Calu3 (cell line): Measurements from ENCODE around the gene HINFP. TPM values are rescaled to one million over a fixed set of nuclear protein-coding genes. Genes with fewer than 3 reads are reported as not detected.

Source experiments
- BruUV-seq: library from RNA; stranded (reverse); fragments of 400-500 nt; replicated peaks from 2 replicates; lab custom pipeline; 2021; lab: Mats Ljungman, UMichigan
- CTCF ChIA-PET: fragments of 300-600 bp; sonication (Branson Sonifier 250); formaldehyde crosslinking; loops from one replicate; lab custom pipeline; 2022; ENCODE audit warnings: antibody characterized with exemption; lab: Charles Lee
- DNase-seq: peaks from one replicate; pipeline ENCODE4 v3.0.0; 2022
- H3K27ac Mint-ChIP-seq: one replicate; pipeline ENCODE4 v1.8.0; 2022; ENCODE audit warnings: mixed read lengths; ENCODE audit not compliant: unreplicated experiment
- H3K27me3 Mint-ChIP-seq: one replicate; pipeline ENCODE4 v1.8.0; 2022; ENCODE audit warnings: mixed read lengths; ENCODE audit not compliant: unreplicated experiment
- H3K36me3 Mint-ChIP-seq: one replicate; pipeline ENCODE4 v1.8.0; 2022; ENCODE audit warnings: mild to moderate bottlenecking, moderate library complexity, mixed read lengths; ENCODE audit not compliant: insufficient read depth, unreplicated experiment
- H3K4me1 Mint-ChIP-seq: one replicate; pipeline ENCODE4 v1.8.0; 2022; ENCODE audit warnings: mild to moderate bottlenecking, low read depth, mixed read lengths; ENCODE audit not compliant: unreplicated experiment
- H3K4me3 Mint-ChIP-seq: one replicate; pipeline ENCODE4 v1.8.0; 2022; ENCODE audit warnings: mild to moderate bottlenecking, low read depth, moderate library complexity, mixed read lengths; ENCODE audit not compliant: unreplicated experiment
- H3K9me3 Mint-ChIP-seq: one replicate; pipeline ENCODE4 v1.8.0; 2022; ENCODE audit warnings: low read depth, mixed read lengths; ENCODE audit not compliant: unreplicated experiment
- intact Hi-C: fragments of 100-400 bp; cut with micrococcal nuclease; formaldehyde crosslinking; loops from one replicate; pipeline ENCODE4 v1.10.0; 2022; ENCODE audit not compliant: unreplicated experiment
- total RNA-seq: library from RNA; stranded (reverse); gene quantifications from 2 replicates; pipeline ENCODE4 v1.2.3, GENCODE V29; 2022
- TF ChIP-seq, protein P1 (sequence below): fragments of 200-600 bp; IDR thresholded peaks from one replicate; pipeline ENCODE4 v1.8.0; 2022; ENCODE audit warnings: antibody characterized with exemption; ENCODE audit not compliant: unreplicated experiment

The HINFP gene
- total RNA-seq, 1 experiment from 2014 or later, result 21.8 TPM

- CTCF ChIA-PET, result no interaction called here
- TF ChIP-seq, protein P1, sequence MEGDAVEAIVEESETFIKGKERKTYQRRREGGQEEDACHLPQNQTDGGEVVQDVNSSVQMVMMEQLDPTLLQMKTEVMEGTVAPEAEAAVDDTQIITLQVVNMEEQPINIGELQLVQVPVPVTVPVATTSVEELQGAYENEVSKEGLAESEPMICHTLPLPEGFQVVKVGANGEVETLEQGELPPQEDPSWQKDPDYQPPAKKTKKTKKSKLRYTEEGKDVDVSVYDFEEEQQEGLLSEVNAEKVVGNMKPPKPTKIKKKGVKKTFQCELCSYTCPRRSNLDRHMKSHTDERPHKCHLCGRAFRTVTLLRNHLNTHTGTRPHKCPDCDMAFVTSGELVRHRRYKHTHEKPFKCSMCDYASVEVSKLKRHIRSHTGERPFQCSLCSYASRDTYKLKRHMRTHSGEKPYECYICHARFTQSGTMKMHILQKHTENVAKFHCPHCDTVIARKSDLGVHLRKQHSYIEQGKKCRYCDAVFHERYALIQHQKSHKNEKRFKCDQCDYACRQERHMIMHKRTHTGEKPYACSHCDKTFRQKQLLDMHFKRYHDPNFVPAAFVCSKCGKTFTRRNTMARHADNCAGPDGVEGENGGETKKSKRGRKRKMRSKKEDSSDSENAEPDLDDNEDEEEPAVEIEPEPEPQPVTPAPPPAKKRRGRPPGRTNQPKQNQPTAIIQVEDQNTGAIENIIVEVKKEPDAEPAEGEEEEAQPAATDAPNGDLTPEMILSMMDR, result no peak
- DNase-seq, result no peak
- intact Hi-C loops, result no loop called here
- BruUV-seq, result no TSS peak
- Mint-ChIP-seq H3K4me1 (no peaks in the 10 kb centered on the region), H3K27me3 (peaks cover 69% of the 10 kb centered on the region), H3K4me3 (peak overlapping the region; percentile 56), H3K36me3 (peaks cover 6% of the 10 kb centered on the region), H3K9me3 (no peaks in the 10 kb centered on the region), H3K27ac (no peak overlapping the region)
Measured at GRCh38 chr11:119149786-119150275, 28.5 kb downstream of the HINFP start.

DNA sequence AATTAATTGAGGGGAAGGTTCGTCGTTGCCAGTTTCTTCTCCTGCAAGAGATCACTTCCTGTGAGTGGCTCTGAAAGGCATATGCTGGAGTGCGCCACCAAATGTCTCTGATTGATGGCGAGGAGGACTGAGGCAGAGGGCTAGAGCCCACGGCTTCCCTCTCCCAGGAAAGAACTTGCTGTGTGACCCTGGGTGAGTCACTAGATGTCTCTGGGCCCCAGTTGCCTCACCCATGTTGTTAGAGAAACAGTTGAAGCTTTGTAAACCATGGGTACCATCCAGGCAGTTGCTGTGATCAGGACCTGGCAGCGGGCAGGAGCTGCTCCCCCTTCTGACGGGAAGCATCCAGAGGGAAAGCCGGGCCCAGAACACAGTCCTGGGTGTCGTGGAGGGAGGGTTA is 30.7 kb downstream of the HINFP start:
- TF ChIP-seq, protein P1, result no peak
- Mint-ChIP-seq H3K27me3 (peaks cover 70% of the 10 kb centered on the region), H3K4me1 (peaks cover 9% of the 10 kb centered on the region), H3K36me3 (peaks cover 6% of the 10 kb centered on the region), H3K4me3 (no peak overlapping the region), H3K9me3 (no peaks in the 10 kb centered on the region), H3K27ac (no peak overlapping the region)
- CTCF ChIA-PET, result no interaction called here
- no TSS peak for BruUV-seq
- no peak for DNase-seq
- intact Hi-C loops, result no loop called here

DNA sequence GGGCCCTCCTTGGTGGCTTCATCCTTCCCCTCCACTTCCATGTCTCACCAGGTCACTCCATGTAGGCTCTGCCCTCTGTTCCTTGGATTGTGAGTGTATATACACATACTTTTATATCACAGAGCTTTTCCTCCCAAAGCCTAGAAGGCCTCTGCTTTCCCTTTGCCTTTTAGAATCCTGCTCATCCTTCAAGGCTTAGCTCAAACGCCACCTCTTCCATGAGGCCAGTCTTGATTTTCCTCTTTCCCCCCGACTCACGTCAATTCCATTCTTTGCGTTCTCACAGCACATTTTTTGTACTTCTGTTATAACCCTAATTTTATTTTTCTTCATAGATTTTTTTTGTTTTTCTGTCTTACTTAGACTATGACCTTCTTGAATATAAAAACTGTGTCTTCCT is 31.2 kb downstream of the HINFP start:
- Mint-ChIP-seq H3K36me3 (peaks cover 6% of the 10 kb centered on the region), H3K27ac (peak overlapping the region; percentile 36), H3K27me3 (peaks cover 64% of the 10 kb centered on the region), H3K9me3 (no peaks in the 10 kb centered on the region), H3K4me3 (no peak overlapping the region), H3K4me1 (peaks cover 9% of the 10 kb centered on the region)
- DNase-seq, result no peak
- TF ChIP-seq, protein P1, result no peak
- no TSS peak for BruUV-seq
- CTCF ChIA-PET, result interaction anchor here (1.2 kb wide), 1 partner anchor 8 kb away, joined by 4 read pairs; no protein-coding TSS in a partner anchor
- intact Hi-C loops, result no loop called here

DNA sequence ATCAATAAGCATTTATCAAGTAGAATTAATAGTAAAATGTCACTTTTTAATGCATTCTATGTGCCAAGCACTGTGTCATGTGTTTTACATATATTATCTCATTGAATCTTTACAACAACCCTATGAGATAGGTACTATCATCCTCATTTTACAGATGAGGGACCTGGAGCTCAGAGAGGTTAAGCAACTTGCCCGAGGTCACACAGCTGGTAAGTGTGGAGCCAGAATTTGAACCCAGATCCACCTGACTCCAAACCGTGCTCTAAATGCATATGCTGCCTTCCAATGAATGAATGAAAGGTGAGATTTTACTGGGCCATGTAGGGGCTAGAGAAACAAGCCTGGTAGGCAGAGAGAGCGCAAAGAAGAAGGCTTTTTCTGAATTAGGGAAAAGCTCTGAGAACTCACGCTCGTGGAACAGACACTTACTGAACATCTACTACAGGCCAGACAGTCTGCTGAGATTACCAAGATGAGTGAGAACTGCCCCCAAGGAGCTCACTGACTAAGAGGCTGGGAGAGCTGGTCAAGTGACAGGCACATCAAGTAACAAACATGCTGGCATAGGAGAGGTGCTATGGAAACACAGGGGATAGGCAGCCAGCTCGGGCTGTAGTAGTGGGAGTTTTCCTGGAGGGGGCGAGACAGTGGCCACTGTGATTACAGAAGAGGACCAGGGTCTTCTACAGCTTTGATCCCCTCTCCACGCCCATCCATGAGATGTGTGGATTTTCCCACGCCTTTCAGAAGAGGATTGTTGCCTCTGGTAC is 31.9 kb downstream of the HINFP start:
- BruUV-seq, result no TSS peak
- intact Hi-C loops, result no loop called here
- H3K9me3 Mint-ChIP-seq, result no peaks in the 10 kb centered on the region
- TF ChIP-seq, protein P1, result no peak
- no peak overlapping the region for H3K4me3 Mint-ChIP-seq
- H3K4me1 Mint-ChIP-seq, result peaks cover 9% of the 10 kb centered on the region
- peaks cover 58% of the 10 kb centered on the region for H3K27me3 Mint-ChIP-seq
- peaks cover 5% of the 10 kb centered on the region for H3K36me3 Mint-ChIP-seq
- DNase-seq, result no peak
- CTCF ChIA-PET, result interaction anchor here (1.2 kb wide), 2 partner anchors 8 to 43 kb away, joined by 3 to 4 read pairs; no protein-coding TSS in a partner anchor
- H3K27ac Mint-ChIP-seq, result no peak overlapping the region
